Peyer's patch (tissue), 4 donors: ENCODE data around the gene SOX10. TPM values are rescaled to one million over a fixed set of nuclear protein-coding genes. Genes with fewer than 3 reads are reported as not detected.

Experiments
- DNase-seq, 3 donors: peaks; one replicate each; pipeline ENCODE4 v3.0.0-alpha.2; 2017 to 2019
- H3K27ac ChIP-seq, 4 donors: fragments of 200-600 bp; sonication (generic); one replicate each; pipeline ENCODE4 v1.5.1; 2016 to 2019
- H3K27me3 ChIP-seq, 2 donors: fragments of 200-600 bp; sonication (generic); one replicate each; pipeline ENCODE4 v1.5.1; 2019
- H3K36me3 ChIP-seq, 3 donors: fragments of 200-600 bp; sonication (generic); one replicate each; pipeline ENCODE4 v1.5.1; 2016 to 2019
- H3K4me1 ChIP-seq, 4 donors: fragments of 200-600 bp; sonication (generic); one replicate each; pipeline ENCODE4 v1.5.1; 2016 to 2019
- H3K4me3 ChIP-seq, 4 donors: fragments of 200-600 bp; sonication (generic); 1 replicate in 3 of 4; 2 replicates in 1 of 4; pipeline ENCODE4 v1.5.1; 2016 to 2019; ENCODE audit warnings: mild to moderate bottlenecking in 1 of 4
- H3K9me3 ChIP-seq, 4 donors: fragments of 200-600 bp; sonication (generic); one replicate each; pipeline ENCODE4 v1.5.1; 2016 to 2019; ENCODE audit warnings: mild to moderate bottlenecking in 1 of 4
- POLR2A ChIP-seq, 2 donors: fragments of 450-650 bp; IDR thresholded peaks; one replicate each; pipeline ENCODE4 v1.5.1; 2017; ENCODE audit warnings: antibody characterized with exemption in 2 of 2, mild to moderate bottlenecking in 2 of 2, moderate library complexity in 2 of 2
- total RNA-seq, 4 donors: library from RNA; depleted of rRNA; stranded (reverse); fragments of >200 nt; gene quantifications; one replicate each; pipeline ENCODE4 v1.1.0, GENCODE V29; 2016
- TF ChIP-seq, protein P1 (sequence below), 6 experiments: fragments of 450-650 bp in 4 of 6; fragments of 200-600 bp in 2 of 6; sonication (generic) in 1 of 6; IDR thresholded peaks; one replicate each; pipeline ENCODE4 v1.5.1; 2017 to 2019; ENCODE audit warnings: antibody characterized with exemption in 6 of 6, mild to moderate bottlenecking in 3 of 6, moderate library complexity in 1 of 6

Gene SOX10
- total RNA-seq, 4 donors from 2014 or later, result 0.35 to 1.1 (median 0.66) TPM; not detected in 1

DNA sequence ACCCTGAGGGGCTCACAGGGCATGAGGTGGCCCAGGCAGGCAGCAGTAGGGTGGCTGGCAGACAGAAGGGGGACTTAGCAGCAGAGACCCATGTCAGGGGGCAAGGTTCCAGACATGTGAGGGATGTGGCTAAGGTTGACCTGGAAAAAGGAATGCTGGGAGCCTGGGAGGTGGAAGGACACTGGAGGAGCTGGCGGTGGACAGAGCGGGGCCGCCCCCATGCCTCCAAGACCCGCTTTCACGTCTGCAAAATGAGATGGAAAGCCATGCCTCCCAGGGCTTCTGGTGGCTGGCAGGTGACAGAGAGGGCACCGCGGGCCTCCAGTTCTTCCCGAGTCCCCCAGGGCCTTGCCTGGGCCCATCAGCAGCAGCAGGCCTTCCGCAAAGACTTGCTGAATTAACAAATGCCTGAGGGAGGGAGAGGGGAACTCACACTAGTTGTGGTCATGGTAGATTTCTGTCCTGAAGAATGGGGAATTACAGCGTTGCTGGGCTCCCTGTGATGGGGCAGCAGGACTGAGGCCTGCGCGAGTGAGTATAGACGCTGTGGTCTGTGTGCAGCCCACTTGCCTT lies 23.1 kb upstream of the SOX10 start:
- H3K27me3 ChIP-seq, result no peaks in the 10 kb centered on the region
- TF ChIP-seq, protein P1, sequence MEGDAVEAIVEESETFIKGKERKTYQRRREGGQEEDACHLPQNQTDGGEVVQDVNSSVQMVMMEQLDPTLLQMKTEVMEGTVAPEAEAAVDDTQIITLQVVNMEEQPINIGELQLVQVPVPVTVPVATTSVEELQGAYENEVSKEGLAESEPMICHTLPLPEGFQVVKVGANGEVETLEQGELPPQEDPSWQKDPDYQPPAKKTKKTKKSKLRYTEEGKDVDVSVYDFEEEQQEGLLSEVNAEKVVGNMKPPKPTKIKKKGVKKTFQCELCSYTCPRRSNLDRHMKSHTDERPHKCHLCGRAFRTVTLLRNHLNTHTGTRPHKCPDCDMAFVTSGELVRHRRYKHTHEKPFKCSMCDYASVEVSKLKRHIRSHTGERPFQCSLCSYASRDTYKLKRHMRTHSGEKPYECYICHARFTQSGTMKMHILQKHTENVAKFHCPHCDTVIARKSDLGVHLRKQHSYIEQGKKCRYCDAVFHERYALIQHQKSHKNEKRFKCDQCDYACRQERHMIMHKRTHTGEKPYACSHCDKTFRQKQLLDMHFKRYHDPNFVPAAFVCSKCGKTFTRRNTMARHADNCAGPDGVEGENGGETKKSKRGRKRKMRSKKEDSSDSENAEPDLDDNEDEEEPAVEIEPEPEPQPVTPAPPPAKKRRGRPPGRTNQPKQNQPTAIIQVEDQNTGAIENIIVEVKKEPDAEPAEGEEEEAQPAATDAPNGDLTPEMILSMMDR (IDR thresholded peaks at IDR 0.05), result no peak
- no peak for TF ChIP-seq POLR2A (IDR thresholded peaks at IDR 0.05)
- DNase-seq, result no peak
- H3K9me3 ChIP-seq, result no peaks in the 10 kb centered on the region
- H3K36me3 ChIP-seq, result no peaks in the 10 kb centered on the region
- no peak overlapping the region for H3K27ac ChIP-seq
- H3K4me3 ChIP-seq, result no peak overlapping the region
- no peaks in the 10 kb centered on the region for H3K4me1 ChIP-seq

GRCh38 chr22:38006906-38007305 lies 22.6 kb upstream of the SOX10 start:
- H3K4me1 ChIP-seq, result no peaks in the 10 kb centered on the region
- no peaks in the 10 kb centered on the region for H3K36me3 ChIP-seq
- no peak overlapping the region for H3K4me3 ChIP-seq
- H3K27ac ChIP-seq, result no peak overlapping the region
- H3K27me3 ChIP-seq, result no peaks in the 10 kb centered on the region
- no peaks in the 10 kb centered on the region for H3K9me3 ChIP-seq
- no peak for TF ChIP-seq POLR2A (IDR thresholded peaks at IDR 0.05)
- TF ChIP-seq, protein P1 (IDR thresholded peaks at IDR 0.05), result no peak
- DNase-seq, result no peak

- H3K4me1 ChIP-seq, result no peaks in the 10 kb centered on the region
- no peak overlapping the region for H3K27ac ChIP-seq
- no peak overlapping the region for H3K4me3 ChIP-seq
- DNase-seq, result no peak
- TF ChIP-seq POLR2A (IDR thresholded peaks at IDR 0.05), result no peak
- TF ChIP-seq, protein P1 (IDR thresholded peaks at IDR 0.05), result no peak
- H3K9me3 ChIP-seq, result no peaks in the 10 kb centered on the region
- no peaks in the 10 kb centered on the region for H3K36me3 ChIP-seq
- no peaks in the 10 kb centered on the region for H3K27me3 ChIP-seq
These were observed 21.6 kb upstream of the SOX10 start for GRCh38 chr22:38005943-38006342.

DNA sequence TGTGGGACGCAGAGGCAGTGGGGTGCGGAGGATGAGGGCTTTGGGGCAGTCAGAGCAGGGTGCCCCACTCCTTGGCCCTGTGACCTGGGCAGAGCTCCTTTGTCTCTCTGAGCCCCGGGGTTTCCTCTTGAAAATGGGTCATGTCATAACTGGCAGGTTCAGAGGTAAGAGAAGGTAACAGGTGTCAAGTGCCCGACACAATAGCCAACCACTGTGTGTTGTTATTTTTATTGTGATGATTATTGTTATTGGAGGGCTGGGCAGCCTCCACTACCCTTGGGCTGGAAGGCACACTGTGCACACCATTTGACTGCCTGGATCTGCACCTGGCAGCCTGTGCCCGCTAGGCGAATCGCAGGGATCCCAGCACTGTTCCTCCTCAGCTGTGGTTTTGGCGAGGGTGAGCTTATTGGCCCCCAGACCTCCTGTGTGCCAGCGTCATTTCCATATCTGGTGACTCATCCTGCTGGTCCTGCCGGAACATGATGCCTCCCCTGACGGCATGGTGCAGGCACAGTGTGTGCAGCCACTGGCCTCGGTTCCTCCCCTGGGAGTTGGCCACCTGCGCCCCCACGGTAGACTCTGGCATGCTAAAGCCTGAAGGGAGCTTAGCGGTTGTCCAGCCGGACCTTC lies 15.4 kb upstream of the SOX10 start:
- TF ChIP-seq, protein P1 (IDR thresholded peaks at IDR 0.05), result no peak
- no peak for TF ChIP-seq POLR2A (IDR thresholded peaks at IDR 0.05)
- no peak for DNase-seq
- Histone ChIP-seq H3K27me3 (no peaks in the 10 kb centered on the region), H3K27ac (no peak overlapping the region), H3K4me3 (no peak overlapping the region), H3K4me1 (peaks cover 0 to 9% (median 0%) of the 10 kb centered on the region in 4 donors), H3K36me3 (no peaks in the 10 kb centered on the region), H3K9me3 (no peaks in the 10 kb centered on the region)

- H3K4me3 ChIP-seq, result no peak overlapping the region
- H3K27ac ChIP-seq, result no peak overlapping the region
- DNase-seq, result no peak
- H3K9me3 ChIP-seq, result no peaks in the 10 kb centered on the region
- peaks cover 0 to 9% (median 0%) of the 10 kb centered on the region in 4 donors for H3K4me1 ChIP-seq
- no peaks in the 10 kb centered on the region for H3K27me3 ChIP-seq
- H3K36me3 ChIP-seq, result no peaks in the 10 kb centered on the region
- TF ChIP-seq POLR2A (IDR thresholded peaks at IDR 0.05), result no peak
- TF ChIP-seq, protein P1 (IDR thresholded peaks at IDR 0.05), result no peak
These were observed 14.9 kb upstream of the SOX10 start for GRCh38 chr22:37999236-37999635.
